Lung (tissue), 12 donors: ENCODE data around the gene PSRC1. TPM values are rescaled to one million over a fixed set of nuclear protein-coding genes. Genes with fewer than 3 reads are reported as not detected.

ENCODE experiments used
- ATAC-seq: fragments of 200-7000 bp; cut with Tn5 transposase; one replicate; pipeline ENCODE4 v1.9.1; 2020; ENCODE audit warnings: moderate number of reproducible peaks; ENCODE audit not compliant: insufficient read depth, low FRiP score
- DNase-seq, 3 donors: peaks; one replicate each; pipeline ENCODE4 v3.0.0-alpha.2; 2013 to 2017
- H3K27ac ChIP-seq, 2 donors: one replicate each; pipeline ENCODE4 v1.5.1; 2013; ENCODE audit warnings: mild to moderate bottlenecking in 2 of 2, moderate library complexity in 2 of 2, control low read depth in 1 of 2, inconsistent platforms in 1 of 2, low read depth in 1 of 2, low read length in 1 of 2
- H3K27me3 ChIP-seq, 3 donors: one replicate each; pipeline ENCODE4 v1.5.1; 2013; ENCODE audit warnings: low read length in 2 of 3; ENCODE audit not compliant: control insufficient read depth in 3 of 3, insufficient read depth in 3 of 3
- H3K36me3 ChIP-seq, 4 donors: one replicate each; pipeline ENCODE4 v1.5.1; 2013; ENCODE audit warnings: low read length in 4 of 4, mild to moderate bottlenecking in 1 of 4, moderate library complexity in 1 of 4; ENCODE audit not compliant: control insufficient read depth in 4 of 4, insufficient read depth in 4 of 4
- H3K4me1 ChIP-seq, 5 donors: one replicate each; pipeline ENCODE4 v1.5.1; 2013; ENCODE audit warnings: low read length in 5 of 5, mild to moderate bottlenecking in 2 of 5, moderate library complexity in 1 of 5; ENCODE audit not compliant: control insufficient read depth in 5 of 5, insufficient read depth in 5 of 5
- H3K4me3 ChIP-seq: one replicate; pipeline ENCODE4 v1.5.1; 2013; ENCODE audit warnings: mild to moderate bottlenecking, control low read depth, moderate library complexity
- H3K9ac ChIP-seq, 2 donors: one replicate each; pipeline ENCODE4 v1.5.1; 2013; ENCODE audit warnings: low read length in 2 of 2, control low read depth in 1 of 2; ENCODE audit not compliant: insufficient read depth in 1 of 2
- H3K9me3 ChIP-seq, 4 donors: one replicate each; pipeline ENCODE4 v1.5.1; 2013; ENCODE audit warnings: low read length in 3 of 4, mild to moderate bottlenecking in 1 of 4, moderate library complexity in 1 of 4; ENCODE audit not compliant: control insufficient read depth in 4 of 4, insufficient read depth in 3 of 4
- CTCF ChIP-seq: IDR thresholded peaks from 2 replicates; pipeline ENCODE4 v1.5.1; 2012; ENCODE audit warnings: mild to moderate bottlenecking; ENCODE audit errors: control extremely low read depth, extremely low read depth
- WGBS, 2 donors: extraction: QIAGEN DNeasy Blood & Tissue Kit; methylation state at CpG; one replicate each; pipeline ENCODE4 v1.1.7; 2013; 5-methylcytosine and 5-hydroxymethylcytosine counted together
- polyA plus RNA-seq, 2 donors: library from polyadenylated mRNA; stranded (reverse); fragments of 200-250 nt; gene quantifications; one replicate each; pipeline ENCODE4 v1.2.1, GENCODE V29; 2013
- total RNA-seq, 2 donors: library from RNA; depleted of rRNA in 1 of 2; stranded (reverse); fragments of >200 nt in 1 of 2; gene quantifications; one replicate each; pipeline ENCODE4 v1.2.1, GENCODE V29; 2014 to 2021
- donor health status: control.
- donor health status: control.
- donor health status: Bipolar disorder and iron deficiency.
- donor health status: healthy.
- donor health status: DM: yes; HTN: yes; CAD: no.

PSRC1 gene
- total and polyA plus RNA-seq, 4 donors: 2.7 to 4.9 (median 4.8) TPM

DNA sequence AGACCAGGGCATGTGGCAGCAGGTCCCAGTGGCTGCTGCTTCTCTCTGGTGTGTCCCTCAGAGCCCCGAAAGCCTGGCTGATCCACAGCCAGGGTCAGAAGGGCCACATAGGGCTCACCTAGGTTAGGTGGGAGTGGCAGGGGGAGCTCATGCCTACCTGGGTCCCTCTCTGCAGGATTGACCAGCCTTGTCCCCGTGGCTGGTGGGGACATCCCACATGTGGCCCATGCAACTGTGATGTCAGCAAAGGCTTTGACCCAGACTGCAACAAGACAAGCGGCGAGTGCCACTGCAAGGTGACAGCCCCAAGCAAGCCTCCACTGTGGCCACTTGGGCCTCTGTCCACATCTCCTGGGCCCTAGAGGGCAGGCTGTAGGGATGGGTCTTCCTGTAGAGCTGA, 17.9 kb downstream of the PSRC1 start:
- ATAC-seq (no peak), DNase-seq (no peak)
- no peaks in the 10 kb centered on the region for H3K27me3 ChIP-seq
- no peak for TF ChIP-seq CTCF
- no peaks in the 10 kb centered on the region for H3K9me3 ChIP-seq
- H3K4me3 ChIP-seq: no peak overlapping the region
- peaks cover 0 to 2% (median 0%) of the 10 kb centered on the region in 5 donors for H3K4me1 ChIP-seq
- peaks cover 0 to 4% (median under 1%) of the 10 kb centered on the region in 4 donors for H3K36me3 ChIP-seq
- 86 to 97% methylated on average over 4 of the region's 4 CpGs for WGBS, 2 donors
- no peak overlapping the region for H3K9ac ChIP-seq
- H3K27ac ChIP-seq: no peak overlapping the region

- Histone ChIP-seq H3K9me3 (no peaks in the 10 kb centered on the region), H3K4me1 (peaks cover 0 to 2% (median 0%) of the 10 kb centered on the region in 5 donors), H3K36me3 (peaks cover 0 to 4% (median 0%) of the 10 kb centered on the region in 4 donors), H3K9ac (no peak overlapping the region), H3K27ac (no peak overlapping the region), H3K27me3 (no peaks in the 10 kb centered on the region), H3K4me3 (no peak overlapping the region)
- TF ChIP-seq CTCF: no peak
- ATAC-seq (no peak), DNase-seq (no peak)
- 86 to 90% methylated on average over 9 of the region's 9 CpGs for WGBS, 2 donors
Observed at GRCh38 chr1:109264379-109264755, 18.6 kb downstream of the PSRC1 start.

- Histone ChIP-seq H3K4me1 (peaks cover 0 to 2% (median 0%) of the 10 kb centered on the region in 5 donors), H3K27ac (no peak overlapping the region), H3K9me3 (no peaks in the 10 kb centered on the region), H3K27me3 (no peaks in the 10 kb centered on the region), H3K4me3 (no peak overlapping the region), H3K9ac (no peak overlapping the region), H3K36me3 (peaks cover 0 to 6% (median 2%) of the 10 kb centered on the region in 4 donors)
- DNase-seq: peak; percentile 76 to 86 (median 84)
- peak; percentile 98 for TF ChIP-seq CTCF
- 49% methylated on average over 27 to 29 of the region's 29 CpGs for WGBS, 2 donors
- peak; percentile 96 for ATAC-seq
Observed at GRCh38 chr1:109263597-109264378, 19.2 kb downstream of the PSRC1 start.
